ENCODE data around the gene SLC6A3. TPM values are rescaled to one million over a fixed set of nuclear protein-coding genes. Genes with fewer than 3 reads are reported as not detected.
A peak's percentile ranks its signal among the peaks of the same experiment; 100 is the strongest.

Gene SLC6A3
- total RNA-seq, 1 experiment from 2014 or later: 0.07 TPM

DNA sequence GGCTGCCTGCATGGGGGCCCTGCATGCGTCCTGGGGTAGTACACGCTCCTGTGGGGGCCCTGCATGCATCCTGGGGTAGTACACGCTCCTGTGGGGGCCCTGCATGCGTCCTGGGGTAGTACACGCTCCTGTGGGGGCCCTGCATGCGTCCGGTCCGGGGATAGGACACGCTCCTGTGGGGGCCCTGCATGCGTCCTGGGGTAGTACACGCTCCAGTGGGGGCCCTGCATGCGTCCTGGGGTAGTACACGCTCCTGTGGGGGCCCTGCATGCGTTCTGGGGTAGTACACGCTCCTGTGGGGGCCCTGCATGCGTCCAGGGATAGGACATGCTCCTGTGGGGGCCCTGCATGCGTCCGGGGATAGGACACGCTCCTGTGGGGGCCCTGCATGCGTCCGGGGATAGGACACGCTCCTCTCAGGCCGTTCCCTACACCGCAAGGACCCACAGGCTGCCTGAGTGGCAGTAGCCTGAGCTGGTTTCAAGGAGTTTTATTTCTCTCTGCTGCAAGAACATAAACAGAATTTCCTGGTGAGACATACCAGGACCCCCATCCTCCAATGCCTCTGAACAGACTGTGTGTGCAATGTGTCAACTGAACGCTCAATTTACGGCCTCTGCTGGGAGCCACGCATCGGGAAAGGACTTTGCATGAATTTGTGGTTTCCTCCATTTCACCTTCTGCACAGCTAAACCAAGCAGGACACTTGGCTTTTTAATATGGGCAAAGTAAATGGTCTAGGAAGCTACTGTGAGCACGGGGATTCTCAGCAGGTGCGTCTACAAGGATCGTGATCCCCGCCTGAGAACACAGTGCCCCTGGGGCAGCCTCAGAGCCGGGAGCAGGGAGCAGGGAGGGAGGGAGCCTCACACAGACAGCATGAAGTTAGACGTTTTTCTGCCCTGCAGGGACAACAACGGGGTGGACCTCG lies 51.4 kb downstream of the SLC6A3 start:
- H3K36me3 ChIP-seq (replicated peaks; ENCODE audit: control insufficient read depth, insufficient read depth, low read length): no peaks in the 10 kb centered on the region
- H3K4me3 ChIP-seq (ENCODE audit: insufficient read depth, low read depth, low read length): no peak overlapping the region
- no peak for DNase-seq
- H3K27me3 ChIP-seq (ENCODE audit: control insufficient read depth, insufficient read depth, low read length): no peaks in the 10 kb centered on the region

DNA sequence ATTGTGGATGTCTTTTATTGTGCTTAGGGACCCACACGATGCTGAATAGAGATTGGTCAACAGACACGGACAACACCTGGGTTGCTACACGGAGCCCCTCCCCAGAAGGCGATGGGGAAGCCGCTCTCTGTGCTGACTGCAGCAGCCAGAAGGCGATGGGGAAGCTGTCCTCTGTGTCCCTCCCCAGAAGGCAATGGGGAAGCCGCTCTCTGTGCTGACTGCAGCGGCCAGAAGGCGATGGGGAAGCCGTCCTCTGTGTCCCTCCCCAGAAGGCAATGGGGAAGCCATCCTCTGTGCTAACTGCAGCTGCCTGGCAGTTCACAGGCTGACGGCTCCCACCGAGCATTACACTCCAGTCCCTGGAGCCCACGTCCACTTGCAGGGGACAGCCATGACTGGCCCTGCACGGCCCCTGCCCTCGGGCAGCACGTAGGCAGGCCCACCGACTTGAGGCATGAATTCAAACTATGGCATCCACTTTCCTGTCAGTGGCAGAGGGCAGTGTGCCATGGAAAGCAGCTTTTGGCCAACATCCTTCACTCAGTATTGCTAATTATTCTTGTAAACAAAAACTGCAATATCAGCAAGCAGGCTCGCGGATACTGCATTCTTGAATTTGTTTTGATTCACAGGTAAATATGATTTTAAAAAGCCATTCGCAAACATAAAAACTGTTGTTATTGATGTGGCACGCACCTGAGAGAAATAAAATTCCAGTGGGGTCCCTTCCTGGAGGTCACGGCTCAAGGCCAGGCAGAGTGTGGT lies 52.3 kb downstream of the SLC6A3 start:
- no peak overlapping the region for H3K4me3 ChIP-seq (ENCODE audit: insufficient read depth, low read depth, low read length)
- DNase-seq: no peak
- H3K27me3 ChIP-seq (ENCODE audit: control insufficient read depth, insufficient read depth, low read length): no peaks in the 10 kb centered on the region
- H3K36me3 ChIP-seq (replicated peaks; ENCODE audit: control insufficient read depth, insufficient read depth, low read length): no peaks in the 10 kb centered on the region

- Histone ChIP-seq H3K27me3 (ENCODE audit: control insufficient read depth, insufficient read depth, low read length) (peaks cover 3% of the 10 kb centered on the region), H3K4me3 (ENCODE audit: insufficient read depth, low read depth, low read length) (no peak overlapping the region), H3K36me3 (replicated peaks; ENCODE audit: control insufficient read depth, insufficient read depth, low read length) (no peaks in the 10 kb centered on the region)
- DNase-seq: no peak
Measured at GRCh38 chr5:1392261-1392660, 53.0 kb downstream of the SLC6A3 start.

DNA sequence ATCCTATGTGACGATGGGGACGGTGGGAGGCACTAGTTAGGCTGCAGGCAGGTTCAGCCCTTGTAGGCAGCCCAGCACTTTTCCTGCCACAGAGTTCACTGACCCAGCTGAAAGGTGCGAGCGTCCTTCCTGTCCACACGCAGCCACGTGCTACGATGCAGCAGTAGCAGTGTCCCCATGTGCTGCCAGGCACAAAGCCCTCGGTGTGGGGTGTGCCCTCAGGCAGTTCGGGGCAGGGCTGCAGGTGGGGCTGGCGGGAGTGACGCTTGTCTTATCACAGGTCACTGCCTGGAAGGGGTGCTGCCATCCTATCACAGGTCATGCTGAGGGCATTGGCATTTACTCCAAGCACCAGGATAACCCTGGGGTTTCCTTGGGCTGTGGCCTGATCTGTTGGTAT lies 53.5 kb downstream of the SLC6A3 start:
- DNase-seq: no peak
- H3K27me3 ChIP-seq (ENCODE audit: control insufficient read depth, insufficient read depth, low read length): peaks cover 9% of the 10 kb centered on the region
- H3K4me3 ChIP-seq (ENCODE audit: insufficient read depth, low read depth, low read length): no peak overlapping the region
- H3K36me3 ChIP-seq (replicated peaks; ENCODE audit: control insufficient read depth, insufficient read depth, low read length): no peaks in the 10 kb centered on the region

- peak; percentile 56 for DNase-seq
- Histone ChIP-seq H3K36me3 (replicated peaks; ENCODE audit: control insufficient read depth, insufficient read depth, low read length) (no peaks in the 10 kb centered on the region), H3K27me3 (ENCODE audit: control insufficient read depth, insufficient read depth, low read length) (peaks cover 15% of the 10 kb centered on the region), H3K4me3 (ENCODE audit: insufficient read depth, low read depth, low read length) (no peak overlapping the region)
Measured at GRCh38 chr5:1390861-1391600, 54.2 kb downstream of the SLC6A3 start.

DNA sequence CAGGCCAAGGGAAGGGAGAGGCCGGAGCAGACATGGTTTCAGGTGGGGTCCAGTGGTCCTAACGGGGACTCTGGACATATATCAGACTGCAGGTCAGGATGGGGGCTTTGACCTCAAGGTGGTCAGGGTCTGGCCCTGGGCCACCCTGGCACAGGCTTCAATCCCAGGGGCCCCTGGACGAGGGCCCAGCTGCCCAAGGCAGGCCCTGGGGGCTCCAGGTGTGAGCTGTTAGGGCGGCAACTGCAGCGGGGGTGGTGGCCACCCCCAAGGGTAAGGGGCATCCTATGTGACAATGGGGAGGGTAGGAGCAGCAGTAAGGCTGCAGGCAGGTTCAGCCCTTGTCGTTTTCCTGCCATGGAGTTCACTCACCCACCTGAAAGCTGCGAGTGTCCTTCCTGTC lies 54.9 kb downstream of the SLC6A3 start:
- H3K4me3 ChIP-seq (ENCODE audit: insufficient read depth, low read depth, low read length): no peak overlapping the region
- DNase-seq: peak; percentile 55
- no peaks in the 10 kb centered on the region for H3K36me3 ChIP-seq (replicated peaks; ENCODE audit: control insufficient read depth, insufficient read depth, low read length)
- H3K27me3 ChIP-seq (ENCODE audit: control insufficient read depth, insufficient read depth, low read length): peaks cover 19% of the 10 kb centered on the region

DNA sequence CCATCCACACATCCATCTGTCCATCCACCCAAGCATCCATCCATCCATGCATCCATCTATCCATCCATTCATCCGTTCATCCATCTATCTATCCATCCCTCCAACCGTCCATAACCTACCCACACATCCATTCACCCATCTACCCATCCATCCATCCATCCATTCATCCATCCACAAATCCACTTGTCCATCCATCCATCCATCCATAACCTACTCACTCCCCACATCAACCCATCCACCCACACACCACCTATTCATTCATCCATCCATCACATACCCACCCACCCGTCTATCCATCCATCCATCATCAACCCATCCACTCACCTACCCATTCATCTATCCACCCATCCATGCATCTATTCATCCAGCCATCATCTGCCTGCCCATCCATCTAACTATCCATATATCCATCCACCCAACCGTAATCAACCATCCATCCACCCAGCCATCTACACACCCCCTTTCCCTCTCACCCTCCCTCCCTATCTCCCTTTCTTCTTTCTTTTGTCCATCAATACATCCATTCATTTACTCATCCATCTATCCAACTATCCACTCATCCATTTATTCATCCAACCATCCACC lies 56.8 kb downstream of the SLC6A3 start:
- Histone ChIP-seq H3K27me3 (ENCODE audit: control insufficient read depth, insufficient read depth, low read length) (peaks cover 20% of the 10 kb centered on the region), H3K36me3 (replicated peaks; ENCODE audit: control insufficient read depth, insufficient read depth, low read length) (no peaks in the 10 kb centered on the region), H3K4me3 (ENCODE audit: insufficient read depth, low read depth, low read length) (no peak overlapping the region)
- no peak for DNase-seq

DNA sequence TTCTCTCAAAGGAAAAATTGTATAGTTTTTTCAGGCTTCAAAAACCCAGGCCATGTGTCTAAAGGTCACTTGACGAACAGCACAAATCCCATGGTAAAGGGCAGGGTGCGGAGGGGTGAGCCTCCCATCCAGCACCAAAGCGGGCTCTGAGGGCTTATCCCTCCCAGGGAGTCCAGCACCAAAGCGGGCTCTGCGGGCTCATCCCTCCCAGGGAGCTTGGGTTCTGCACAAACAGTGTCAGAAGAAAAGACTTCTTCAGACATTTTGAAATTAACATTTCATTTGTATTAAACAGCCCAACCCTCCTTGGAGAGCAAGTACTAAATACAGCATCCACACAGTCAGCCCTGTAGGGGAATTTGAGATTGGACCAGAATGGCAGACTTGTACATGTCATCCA lies 57.4 kb downstream of the SLC6A3 start:
- peaks cover 20% of the 10 kb centered on the region for H3K27me3 ChIP-seq (ENCODE audit: control insufficient read depth, insufficient read depth, low read length)
- DNase-seq: no peak

GRCh38 chr5:1387059-1387755 lies 58.0 kb downstream of the SLC6A3 start:
- Histone ChIP-seq H3K27me3 (ENCODE audit: control insufficient read depth, insufficient read depth, low read length) (peaks cover 20% of the 10 kb centered on the region), H3K36me3 (replicated peaks; ENCODE audit: control insufficient read depth, insufficient read depth, low read length) (no peaks in the 10 kb centered on the region), H3K4me3 (ENCODE audit: insufficient read depth, low read depth, low read length) (no peak overlapping the region)
- DNase-seq: peak; percentile 51

More for the DNA sequence above, 57.4 kb downstream of the SLC6A3 start:
- no peaks in the 10 kb centered on the region for H3K36me3 ChIP-seq (replicated peaks; ENCODE audit: control insufficient read depth, insufficient read depth, low read length)
- no peak overlapping the region for H3K4me3 ChIP-seq (ENCODE audit: insufficient read depth, low read depth, low read length)

GRCh38 chr5:1386274-1386717 lies 58.9 kb downstream of the SLC6A3 start:
- DNase-seq: peak; percentile 91
- Histone ChIP-seq H3K4me3 (ENCODE audit: insufficient read depth, low read depth, low read length) (peak overlapping the region; percentile 54), H3K36me3 (replicated peaks; ENCODE audit: control insufficient read depth, insufficient read depth, low read length) (no peaks in the 10 kb centered on the region), H3K27me3 (ENCODE audit: control insufficient read depth, insufficient read depth, low read length) (peaks cover 20% of the 10 kb centered on the region)

GRCh38 chr5:1385395-1386273 lies 59.6 kb downstream of the SLC6A3 start:
- DNase-seq: peak; percentile 98
- no peaks in the 10 kb centered on the region for H3K36me3 ChIP-seq (replicated peaks; ENCODE audit: control insufficient read depth, insufficient read depth, low read length)
- H3K4me3 ChIP-seq (ENCODE audit: insufficient read depth, low read depth, low read length): peak overlapping the region; percentile 54
- peaks cover 22% of the 10 kb centered on the region for H3K27me3 ChIP-seq (ENCODE audit: control insufficient read depth, insufficient read depth, low read length)

- H3K27me3 ChIP-seq (ENCODE audit: control insufficient read depth, insufficient read depth, low read length): peaks cover 26% of the 10 kb centered on the region
- H3K36me3 ChIP-seq (replicated peaks; ENCODE audit: control insufficient read depth, insufficient read depth, low read length): no peaks in the 10 kb centered on the region
- no peak overlapping the region for H3K4me3 ChIP-seq (ENCODE audit: insufficient read depth, low read depth, low read length)
- no peak for DNase-seq
Measured at GRCh38 chr5:1384521-1384920, 60.7 kb downstream of the SLC6A3 start.

DNA sequence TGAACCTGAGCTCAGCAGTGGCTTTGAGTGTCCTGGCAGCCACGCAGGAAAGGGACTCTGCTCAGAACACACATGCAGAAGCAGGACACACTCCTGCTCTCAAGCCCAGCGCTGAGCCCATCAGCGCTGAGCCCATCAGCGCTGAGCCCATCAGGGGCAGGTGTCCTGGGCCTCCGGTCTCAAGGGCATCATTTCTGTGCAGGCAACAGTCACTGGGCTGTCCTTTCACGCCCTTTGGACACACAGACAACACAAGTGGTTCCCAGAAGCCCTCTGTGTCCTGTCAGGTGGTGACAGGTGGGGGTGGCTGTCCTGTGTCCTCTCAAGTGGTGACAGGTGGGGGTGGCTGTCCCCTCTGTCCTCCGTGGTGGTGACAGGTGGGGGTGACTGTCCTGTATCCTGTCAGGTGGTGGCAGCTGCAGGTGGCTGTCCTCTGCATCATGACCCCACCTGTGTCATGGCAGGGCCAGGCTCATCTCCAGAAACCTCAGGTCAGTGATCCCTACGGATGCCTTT lies 61.3 kb downstream of the SLC6A3 start:
- DNase-seq: no peak
- peaks cover 26% of the 10 kb centered on the region for H3K27me3 ChIP-seq (ENCODE audit: control insufficient read depth, insufficient read depth, low read length)
- no peaks in the 10 kb centered on the region for H3K36me3 ChIP-seq (replicated peaks; ENCODE audit: control insufficient read depth, insufficient read depth, low read length)
- no peak overlapping the region for H3K4me3 ChIP-seq (ENCODE audit: insufficient read depth, low read depth, low read length)

Measured in H7 (cell line).